HG02571 (cell line): ENCODE measurements around the gene ARFRP1.

ENCODE experiments used
- ATAC-seq: cut with Tn5 transposase; IDR thresholded peaks from one replicate; pipeline ENCODE4 v1.9.1; 2021; ENCODE audit warnings: mild to moderate bottlenecking, moderate library complexity; ENCODE audit not compliant: unreplicated experiment

The ARFRP1 gene

DNA sequence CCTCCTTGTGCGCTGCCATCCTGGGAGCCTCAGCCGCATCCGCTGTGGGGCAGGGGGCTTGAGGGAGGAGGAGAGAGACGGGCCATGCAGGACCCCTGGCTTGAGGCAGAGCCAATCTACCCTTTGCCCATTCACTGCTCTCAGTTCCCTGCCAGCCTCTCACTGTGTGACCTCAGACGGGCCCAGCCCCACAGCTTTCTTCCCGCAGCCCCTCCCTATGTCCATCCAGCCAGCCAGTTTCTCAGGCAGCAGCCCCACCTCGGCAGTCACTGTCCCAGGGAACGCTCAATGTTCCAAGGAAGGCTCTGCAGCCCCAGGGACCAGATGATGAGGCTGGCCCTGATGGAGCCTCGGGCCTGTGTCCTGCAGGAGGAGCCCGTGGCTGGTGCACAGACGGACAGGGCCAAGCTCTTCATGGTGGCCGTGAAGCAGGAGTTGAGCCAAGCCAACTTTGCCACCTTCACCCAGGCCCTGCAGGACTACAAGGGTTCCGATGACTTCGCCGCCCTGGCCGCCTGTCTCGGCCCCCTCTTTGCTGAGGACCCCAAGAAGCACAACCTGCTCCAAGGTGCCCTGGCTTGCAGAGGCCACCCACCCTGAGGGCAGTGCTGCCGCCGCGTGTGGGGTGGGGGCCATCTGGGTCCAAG is 15.2 kb downstream of the ARFRP1 start:
- ATAC-seq, result no peak

- ATAC-seq, result no peak
Observed at GRCh38 chr20:63691711-63692435, 15.9 kb downstream of the ARFRP1 start.

DNA sequence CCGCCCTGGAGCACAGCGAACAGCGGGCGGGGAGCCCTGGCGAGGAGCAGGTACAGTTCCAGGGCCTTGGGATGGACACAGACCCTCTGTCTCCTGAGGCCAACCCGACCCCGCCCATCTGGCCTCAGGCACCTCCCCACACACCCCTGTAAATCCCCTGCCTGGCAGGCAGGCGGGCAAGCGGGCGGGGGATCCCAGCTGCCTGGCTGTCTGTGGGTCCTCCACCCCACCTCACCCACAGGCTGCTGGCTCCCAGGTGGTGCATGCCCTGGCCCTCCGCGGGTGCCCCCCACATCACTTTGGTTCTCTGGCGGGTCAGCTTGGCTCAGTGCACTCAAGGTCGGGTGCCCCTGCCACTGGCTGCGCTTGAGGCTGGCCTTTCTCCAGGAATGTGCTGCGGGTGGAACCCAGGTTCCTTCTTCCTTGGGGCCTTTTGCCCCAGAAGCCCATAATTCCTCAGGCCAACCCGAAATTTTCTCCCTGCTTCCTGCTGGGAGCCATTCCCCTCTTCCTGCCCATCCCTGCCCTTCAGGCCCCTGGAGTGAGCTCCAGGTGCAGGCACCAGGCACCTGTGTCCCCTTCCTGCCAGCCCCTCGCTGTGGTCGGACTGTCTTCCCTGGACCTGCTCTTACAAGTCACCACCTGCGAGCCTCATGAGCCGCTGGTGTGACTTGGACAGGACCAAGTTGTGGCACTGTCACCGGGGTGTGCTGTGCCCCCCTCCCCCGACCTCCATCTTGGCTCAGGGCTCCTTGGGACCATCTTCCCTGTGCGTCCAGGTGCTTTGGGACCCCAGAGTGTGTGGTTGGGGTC is 16.7 kb downstream of the ARFRP1 start:
- no peak for ATAC-seq

DNA sequence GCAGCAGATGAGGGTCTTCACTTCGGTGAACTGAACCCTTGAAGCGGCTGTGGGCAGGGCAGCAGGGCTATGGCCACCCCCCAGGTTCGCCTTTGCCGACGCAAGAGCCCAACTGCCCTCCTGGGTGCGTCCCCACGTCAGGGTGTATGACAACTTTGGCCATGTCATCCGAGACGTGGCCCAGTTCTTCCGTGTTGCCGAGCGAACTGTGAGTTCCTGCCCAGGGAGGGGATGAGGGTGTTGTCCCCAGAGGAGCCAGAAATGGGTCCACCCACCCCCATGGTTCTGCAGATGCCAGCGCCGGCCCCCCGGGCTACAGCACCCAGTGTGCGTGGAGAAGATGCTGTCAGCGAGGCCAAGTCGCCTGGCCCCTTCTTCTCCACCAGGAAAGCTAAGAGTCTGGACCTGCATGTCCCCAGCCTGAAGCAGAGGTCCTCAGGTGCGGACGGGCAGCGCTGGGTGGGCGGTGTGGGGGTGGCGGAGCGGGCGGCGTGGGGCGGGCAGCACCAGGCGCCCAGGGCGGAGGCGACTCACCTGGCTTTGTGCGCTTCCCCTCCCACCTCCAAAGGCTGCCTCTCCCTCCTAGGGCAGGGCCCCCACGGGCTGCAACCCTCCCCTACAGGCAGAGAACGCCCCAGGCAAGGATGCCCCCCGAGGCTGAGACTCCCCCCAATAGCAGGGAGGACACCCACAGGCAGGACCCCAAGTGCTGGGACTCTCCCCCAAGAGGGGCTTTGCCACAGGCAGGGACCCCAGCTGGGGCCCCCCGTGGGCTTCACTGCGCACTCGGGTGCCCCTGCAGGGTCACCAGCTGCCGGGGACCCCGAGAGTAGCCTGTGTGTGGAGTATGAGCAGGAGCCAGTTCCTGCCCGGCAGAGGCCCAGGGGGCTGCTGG is 17.5 kb downstream of the ARFRP1 start:
- ATAC-seq, result no peak

GRCh38 chr20:63689046-63690002 is 18.5 kb downstream of the ARFRP1 start:
- ATAC-seq, result no peak

- no peak for ATAC-seq
Observed at GRCh38 chr20:63688228-63689045, 19.3 kb downstream of the ARFRP1 start.

DNA sequence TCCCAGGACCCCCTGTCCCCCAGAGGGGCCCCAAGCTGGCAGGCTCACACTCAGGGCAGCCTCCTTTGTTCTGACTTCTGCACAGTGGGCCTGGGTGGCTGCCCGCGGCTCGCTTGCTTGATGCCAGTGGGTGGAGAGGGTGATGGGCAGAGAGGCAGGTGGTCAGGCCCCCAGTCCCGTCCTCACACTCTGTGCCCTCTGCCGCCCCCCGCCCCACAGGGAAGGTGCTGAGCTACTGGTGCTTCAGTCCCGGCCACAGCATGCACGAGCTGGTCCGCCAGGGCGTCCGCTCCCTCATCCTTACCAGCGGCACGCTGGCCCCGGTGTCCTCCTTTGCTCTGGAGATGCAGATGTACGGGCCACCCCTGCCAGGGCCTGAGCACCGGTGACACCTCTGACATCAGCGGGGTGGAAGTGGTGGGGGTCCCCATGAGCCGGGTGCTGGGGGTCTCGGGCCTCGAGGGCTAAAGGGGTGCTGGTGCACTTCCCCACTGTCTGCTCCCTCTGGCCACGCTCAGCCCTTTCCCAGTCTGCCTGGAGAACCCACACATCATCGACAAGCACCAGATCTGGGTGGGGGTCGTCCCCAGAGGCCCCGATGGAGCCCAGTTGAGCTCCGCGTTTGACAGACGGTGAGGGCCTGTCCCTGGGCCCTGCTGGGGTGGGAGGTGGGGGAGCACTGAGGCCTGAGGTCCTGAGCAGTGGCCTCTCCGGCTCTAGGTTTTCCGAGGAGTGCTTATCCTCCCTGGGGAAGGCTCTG is 20.2 kb downstream of the ARFRP1 start:
- no peak for ATAC-seq

GRCh38 chr20:63686492-63687321 is 21.1 kb downstream of the ARFRP1 start:
- ATAC-seq, result no peak

DNA sequence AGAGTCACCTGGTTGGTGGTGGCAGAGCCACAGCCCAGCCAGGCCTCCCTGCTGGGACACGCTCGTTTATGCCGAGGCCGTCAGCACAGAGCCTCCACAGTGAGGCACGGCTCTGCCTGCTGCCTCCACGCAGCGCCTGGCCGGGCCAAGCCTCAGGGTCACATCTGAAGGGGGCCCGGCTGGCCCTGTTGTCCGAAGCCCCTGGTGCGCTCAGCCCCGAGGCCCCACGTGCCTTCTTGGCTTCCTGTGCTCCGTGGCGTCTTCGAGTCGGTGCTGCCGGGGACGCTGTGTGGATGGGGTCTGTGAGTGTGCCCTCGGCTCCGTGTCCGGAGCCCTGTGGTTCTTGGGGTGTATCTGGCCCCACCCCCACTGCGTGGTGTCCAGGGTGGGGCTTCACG is 21.7 kb downstream of the ARFRP1 start:
- no peak for ATAC-seq

DNA sequence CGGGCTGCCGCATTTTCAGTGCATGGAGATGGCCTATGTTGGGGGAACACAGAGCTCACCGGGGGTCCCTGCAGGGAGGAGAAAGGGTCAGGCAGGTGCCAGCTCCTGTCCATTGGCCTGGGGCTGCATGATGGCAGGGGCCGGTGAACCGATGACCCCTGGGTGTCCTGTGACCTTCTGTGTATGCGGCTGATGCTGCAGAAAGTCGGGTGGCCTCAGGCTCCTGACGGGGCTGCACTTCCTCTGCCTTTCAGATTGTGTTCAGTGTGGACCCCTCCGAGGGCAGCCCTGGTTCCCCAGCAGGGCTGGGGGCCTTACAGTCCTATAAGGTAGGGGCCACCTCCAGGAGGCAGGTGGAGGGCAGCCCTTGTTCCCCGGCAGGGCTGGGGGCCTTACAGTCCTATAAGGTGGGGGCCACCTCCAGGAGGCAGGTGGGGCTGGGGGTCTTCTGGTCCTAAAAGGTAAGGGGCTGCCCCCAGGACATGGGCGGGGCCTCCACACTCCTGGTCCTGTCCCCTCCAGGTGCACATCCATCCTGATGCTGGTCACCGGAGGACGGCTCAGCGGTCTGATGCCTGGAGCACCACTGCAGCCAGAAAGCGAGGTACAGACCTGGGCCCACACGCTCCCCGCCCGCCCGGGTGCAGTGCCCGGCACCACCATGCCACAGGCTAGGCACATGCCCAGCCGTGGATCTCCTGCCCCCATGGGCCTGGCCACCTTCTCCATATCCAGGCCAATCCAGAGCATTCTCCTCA is 22.3 kb downstream of the ARFRP1 start:
- no peak for ATAC-seq

DNA sequence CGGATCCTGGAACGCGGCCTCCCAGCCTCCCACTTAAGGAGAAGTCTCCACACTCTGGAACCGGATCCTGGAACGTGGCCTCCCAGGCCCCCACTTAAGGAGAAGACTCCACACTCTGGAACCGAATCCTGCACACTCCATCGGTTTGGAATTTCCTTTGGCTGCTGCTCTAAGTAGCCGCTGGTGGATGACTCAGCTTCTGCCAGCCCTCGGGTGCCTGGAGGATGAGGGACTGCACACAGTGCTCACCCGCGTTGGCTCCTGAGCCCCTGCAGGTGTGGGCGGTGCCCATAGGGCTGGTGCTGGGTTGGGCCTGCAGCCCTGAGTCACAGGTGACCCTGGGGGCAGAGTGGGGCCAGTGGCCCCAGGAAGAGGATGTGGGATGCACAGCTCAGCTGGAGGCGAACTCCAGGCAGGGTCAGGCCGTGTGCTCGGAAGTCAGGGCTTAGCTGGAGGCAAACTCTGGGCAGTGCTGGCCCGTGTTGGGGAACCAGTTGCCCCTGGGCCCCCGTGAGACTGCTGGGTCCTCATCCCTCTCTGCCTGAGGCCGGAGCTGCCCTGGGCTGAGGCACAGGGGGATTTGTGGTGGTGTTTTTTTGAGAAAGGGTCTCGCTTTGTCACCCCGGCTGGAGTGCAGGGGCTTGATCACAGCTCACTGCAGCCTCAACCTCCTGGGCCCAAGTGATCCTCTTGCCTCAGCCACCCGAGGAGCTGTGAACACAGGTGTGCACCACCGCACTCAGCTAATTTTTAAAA is 25.2 kb downstream of the ARFRP1 start:
- ATAC-seq, result no peak

GRCh38 chr20:63681609-63682142 is 26.1 kb downstream of the ARFRP1 start:
- no peak for ATAC-seq

DNA sequence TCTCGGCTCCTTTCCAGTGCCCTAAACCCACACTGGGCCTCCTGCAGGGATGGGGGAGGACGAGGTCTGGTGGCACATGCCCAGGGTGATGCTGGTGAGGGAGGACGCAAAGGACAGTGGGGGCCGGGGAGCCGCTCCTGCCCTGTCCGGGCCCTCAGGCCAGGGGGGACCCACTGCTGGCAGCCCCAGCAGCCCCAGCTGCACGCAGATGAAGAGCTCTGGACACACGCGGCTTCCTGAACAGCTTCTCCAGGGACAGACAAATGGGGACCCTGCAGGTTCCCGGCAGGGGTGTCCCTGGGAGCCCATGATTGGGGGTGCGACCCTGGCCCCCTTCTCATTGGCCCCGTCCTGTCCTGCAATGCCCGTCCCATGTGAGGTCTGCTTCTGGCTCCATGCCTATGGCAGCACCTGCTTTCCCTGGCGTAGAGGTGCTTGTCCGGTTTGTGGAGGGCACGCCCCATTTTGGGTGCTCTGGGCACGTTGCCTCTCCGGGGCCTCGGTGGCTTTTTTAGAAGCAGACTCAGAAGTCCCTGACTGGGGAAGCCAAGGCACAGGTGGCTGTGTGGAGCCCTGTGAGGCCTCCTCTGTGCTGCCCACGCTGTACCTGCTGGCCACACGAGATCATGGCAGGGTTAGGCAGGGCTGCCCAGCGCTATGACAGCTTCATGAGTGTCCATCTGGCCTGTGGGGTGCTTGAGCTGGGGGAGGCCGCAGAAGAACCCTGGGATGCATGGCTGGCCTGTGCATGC is 26.7 kb downstream of the ARFRP1 start:
- no peak for ATAC-seq

GRCh38 chr20:63680427-63680826 is 27.3 kb downstream of the ARFRP1 start:
- no peak for ATAC-seq

GRCh38 chr20:63679799-63680305 is 27.9 kb downstream of the ARFRP1 start:
- no peak for ATAC-seq
